Endodermal cell (in vitro differentiated cells): Measurements from ENCODE around the gene C1QTNF12. TPM values are rescaled to one million over a fixed set of nuclear protein-coding genes. Genes with fewer than 3 reads are reported as not detected.

ENCODE experiments used
- DNase-seq: peaks from one replicate; pipeline ENCODE4 v3.0.0-alpha.2; 2017
- H3K27ac ChIP-seq: 2 replicates; pipeline ENCODE4 v1.5.1; 2013; ENCODE audit warnings: mild to moderate bottlenecking, low read depth, low read length, moderate library complexity
- H3K27me3 ChIP-seq: 2 replicates; pipeline ENCODE4 v1.6.1; 2013; ENCODE audit warnings: mild to moderate bottlenecking, low read length, moderate library complexity; ENCODE audit not compliant: insufficient read depth, control insufficient read depth, poor library complexity, severe bottlenecking
- H3K36me3 ChIP-seq: 2 replicates; pipeline ENCODE4 v1.7.0; 2013; ENCODE audit warnings: mild to moderate bottlenecking, low read length, moderate library complexity; ENCODE audit not compliant: control insufficient read depth, insufficient read depth
- H3K4me1 ChIP-seq: one replicate; pipeline ENCODE4 v1.7.0; 2013; ENCODE audit warnings: low read length; ENCODE audit not compliant: control insufficient read depth, insufficient read depth
- H3K4me3 ChIP-seq: 2 replicates; pipeline ENCODE4 v1.5.1; 2013; ENCODE audit warnings: mild to moderate bottlenecking, low read length, moderate library complexity
- H3K9ac ChIP-seq: 2 replicates; pipeline ENCODE4 v1.6.1; 2013; ENCODE audit warnings: mild to moderate bottlenecking, low read length, moderate library complexity; ENCODE audit not compliant: poor library complexity, severe bottlenecking; ENCODE audit errors: extremely low read depth
- H3K9me3 ChIP-seq: 2 replicates; pipeline ENCODE4 v1.6.1; 2013; ENCODE audit warnings: mild to moderate bottlenecking, low read length, moderate library complexity; ENCODE audit not compliant: control insufficient read depth
- H3K27ac Mint-ChIP-seq: 2 replicates; pipeline ENCODE4 v1.8.0; 2020; ENCODE audit warnings: mixed read lengths
- H3K27me3 Mint-ChIP-seq: 2 replicates; pipeline ENCODE4 v1.8.0; 2021; ENCODE audit warnings: mild to moderate bottlenecking, mixed read lengths; ENCODE audit not compliant: insufficient read depth
- H3K36me3 Mint-ChIP-seq: 2 replicates; pipeline ENCODE4 v1.8.0; 2020; ENCODE audit warnings: low read depth, mixed read lengths
- H3K4me1 Mint-ChIP-seq: 2 replicates; pipeline ENCODE4 v1.8.0; 2020; ENCODE audit warnings: mixed read lengths
- H3K4me3 Mint-ChIP-seq: 2 replicates; pipeline ENCODE4 v1.8.0; 2020; ENCODE audit warnings: mild to moderate bottlenecking, moderate library complexity, mixed read lengths
- H3K9me3 Mint-ChIP-seq: 2 replicates; pipeline ENCODE4 v1.8.0; 2020; ENCODE audit warnings: mild to moderate bottlenecking, mixed read lengths
- WGBS, 2 experiments: methylation state at CpG; one replicate each; pipeline versions ENCODE4 v1.1.5 to v1.1.7; 2013; ENCODE audit warnings: missing lambda C conversion rate in 2 of 2, mixed read lengths in 1 of 2; ENCODE audit not compliant: insufficient coverage in 1 of 2, insufficient read length in 1 of 2; 5-methylcytosine and 5-hydroxymethylcytosine counted together
- total RNA-seq, 2 donors: library from RNA; stranded (reverse); fragmentation: NEBNext Ultra II Directional in 1 of 2; extraction: Animal tissue kit (Norgen Biotek cat#: 25700) in 1 of 2; gene quantifications; 2 replicates in 1 of 2; 3 replicates in 1 of 2; pipeline ENCODE4 v1.2.1, GENCODE V29; 2021
- TF ChIP-seq, protein P1 (sequence below): fragments of 200-600 bp; sonication (generic); conservative IDR thresholded peaks from 2 replicates; pipeline ENCODE4 v1.5.0; 2021; ENCODE audit warnings: antibody characterized with exemption, mild to moderate bottlenecking

C1QTNF12 gene
- total RNA-seq, 2 donors from 2014 or later = 8.1 to 13.5 TPM

DNA sequence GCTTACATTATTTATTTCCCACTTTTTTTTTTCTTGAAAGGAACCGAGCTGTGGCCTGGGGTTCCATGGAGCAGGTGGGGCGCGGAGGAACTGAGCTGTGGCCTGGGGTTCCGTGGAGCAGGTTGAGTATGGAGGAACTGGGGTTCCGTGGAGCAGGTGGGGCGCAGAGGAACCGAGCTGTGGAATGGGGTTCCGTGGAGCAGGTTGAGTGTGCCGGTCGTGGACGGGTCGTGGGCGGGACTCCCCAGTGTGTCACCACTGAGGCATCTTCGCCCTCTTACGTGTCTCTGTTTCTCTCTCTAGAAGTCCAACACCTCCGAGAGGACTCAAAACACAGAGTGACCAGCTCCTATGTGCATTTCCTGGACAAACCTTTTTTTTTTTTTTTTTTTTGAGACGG, 32.5 kb upstream of the C1QTNF12 start:
- Histone ChIP-seq H3K9me3 (no peaks in the 10 kb centered on the region), H3K4me1 (peaks cover 5% of the 10 kb centered on the region), H3K27me3 (no peaks in the 10 kb centered on the region), H3K27ac (no peak overlapping the region), H3K9ac (no peak overlapping the region), H3K36me3 (no peaks in the 10 kb centered on the region), H3K4me3 (no peak overlapping the region)
- Mint-ChIP-seq H3K4me3 (no peak overlapping the region), H3K27me3 (peaks cover 3% of the 10 kb centered on the region), H3K36me3 (no peaks in the 10 kb centered on the region), H3K27ac (no peak overlapping the region), H3K9me3 (no peaks in the 10 kb centered on the region), H3K4me1 (peaks cover 2% of the 10 kb centered on the region)
- TF ChIP-seq, protein P1, sequence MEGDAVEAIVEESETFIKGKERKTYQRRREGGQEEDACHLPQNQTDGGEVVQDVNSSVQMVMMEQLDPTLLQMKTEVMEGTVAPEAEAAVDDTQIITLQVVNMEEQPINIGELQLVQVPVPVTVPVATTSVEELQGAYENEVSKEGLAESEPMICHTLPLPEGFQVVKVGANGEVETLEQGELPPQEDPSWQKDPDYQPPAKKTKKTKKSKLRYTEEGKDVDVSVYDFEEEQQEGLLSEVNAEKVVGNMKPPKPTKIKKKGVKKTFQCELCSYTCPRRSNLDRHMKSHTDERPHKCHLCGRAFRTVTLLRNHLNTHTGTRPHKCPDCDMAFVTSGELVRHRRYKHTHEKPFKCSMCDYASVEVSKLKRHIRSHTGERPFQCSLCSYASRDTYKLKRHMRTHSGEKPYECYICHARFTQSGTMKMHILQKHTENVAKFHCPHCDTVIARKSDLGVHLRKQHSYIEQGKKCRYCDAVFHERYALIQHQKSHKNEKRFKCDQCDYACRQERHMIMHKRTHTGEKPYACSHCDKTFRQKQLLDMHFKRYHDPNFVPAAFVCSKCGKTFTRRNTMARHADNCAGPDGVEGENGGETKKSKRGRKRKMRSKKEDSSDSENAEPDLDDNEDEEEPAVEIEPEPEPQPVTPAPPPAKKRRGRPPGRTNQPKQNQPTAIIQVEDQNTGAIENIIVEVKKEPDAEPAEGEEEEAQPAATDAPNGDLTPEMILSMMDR = no peak
- DNase-seq = no peak
- 94 to 97% methylated on average over 8 to 16 of the region's 17 CpGs for whole genome bisulfite sequencing, 2 experiments

DNA sequence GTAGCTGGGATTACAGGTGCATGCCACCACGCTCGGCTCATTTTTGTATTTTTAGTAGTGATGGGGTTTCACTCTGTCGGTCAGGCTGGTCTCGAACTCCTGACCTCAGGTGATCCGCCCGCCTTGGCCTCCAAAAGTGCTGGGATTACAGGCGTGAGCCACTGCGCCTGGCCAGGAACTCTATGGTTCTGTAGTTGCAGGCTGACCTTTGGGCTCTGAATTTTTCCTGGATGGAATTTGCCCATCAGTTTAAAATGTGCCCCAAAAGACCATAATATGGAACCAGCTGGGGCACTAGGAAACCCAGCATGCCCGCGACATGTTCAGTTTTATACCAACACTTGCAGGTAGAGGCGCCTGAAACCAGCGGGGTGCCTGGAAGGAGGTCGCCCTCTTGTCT, 32.1 kb upstream of the C1QTNF12 start:
- no peaks in the 10 kb centered on the region for H3K36me3 Mint-ChIP-seq
- Histone ChIP-seq H3K36me3 (no peaks in the 10 kb centered on the region), H3K4me1 (peaks cover 5% of the 10 kb centered on the region), H3K27ac (no peak overlapping the region), H3K9me3 (no peaks in the 10 kb centered on the region), H3K9ac (no peak overlapping the region), H3K27me3 (no peaks in the 10 kb centered on the region), H3K4me3 (no peak overlapping the region)
- peaks cover 2% of the 10 kb centered on the region for H3K4me1 Mint-ChIP-seq
- H3K4me3 Mint-ChIP-seq = no peak overlapping the region
- H3K27me3 Mint-ChIP-seq = peaks cover 3% of the 10 kb centered on the region
- no peak overlapping the region for H3K27ac Mint-ChIP-seq
- WGBS, 2 experiments = 93 to 95% methylated on average over 10 to 13 of the region's 13 CpGs
- no peaks in the 10 kb centered on the region for H3K9me3 Mint-ChIP-seq
- TF ChIP-seq, protein P1 = no peak
- DNase-seq = no peak

GRCh38 chr1:1275836-1276235, 29.3 kb upstream of the C1QTNF12 start:
- no peak overlapping the region for H3K27ac ChIP-seq
- TF ChIP-seq, protein P1 = no peak

More at GRCh38 chr1:1275836-1276235, 29.3 kb upstream of the C1QTNF12 start:
- H3K27ac Mint-ChIP-seq = no peak overlapping the region
- DNase-seq = no peak
- Histone ChIP-seq H3K27me3 (no peaks in the 10 kb centered on the region), H3K9ac (no peak overlapping the region), H3K36me3 (peaks cover 6% of the 10 kb centered on the region), H3K4me3 (no peak overlapping the region), H3K9me3 (no peaks in the 10 kb centered on the region), H3K4me1 (peaks cover 5% of the 10 kb centered on the region)
- no peaks in the 10 kb centered on the region for H3K9me3 Mint-ChIP-seq
- H3K4me3 Mint-ChIP-seq = no peak overlapping the region
- H3K36me3 Mint-ChIP-seq = peaks cover 13% of the 10 kb centered on the region
- peaks cover 3% of the 10 kb centered on the region for H3K27me3 Mint-ChIP-seq
- 95% methylated on average over 9 of the region's 9 CpGs for WGBS, 2 experiments
- H3K4me1 Mint-ChIP-seq = peaks cover 14% of the 10 kb centered on the region
